SJSA1 (cell line): Measurements from ENCODE around the gene ZNF248. TPM values are rescaled to one million over a fixed set of nuclear protein-coding genes. Genes with fewer than 3 reads are reported as not detected.

Experiments
- DNase-seq, 2 experiments: peaks; one replicate each; pipeline ENCODE4 v3.0.0-alpha.2; 2015 to 2020; ENCODE audit warnings: low spot score in 2 of 2, low read depth in 1 of 2
- H3K27ac ChIP-seq: fragments of 250-450 bp; sonication (Bioruptor Pico); 2 replicates; pipeline ENCODE4 v1.5.1; 2020; ENCODE audit warnings: mild to moderate bottlenecking, moderate library complexity
- H3K27me3 ChIP-seq: fragments of 250-450 bp; sonication (Bioruptor Pico); replicated peaks from 2 replicates; pipeline ENCODE4 v1.5.1; 2020; ENCODE audit warnings: mild to moderate bottlenecking, moderate library complexity
- H3K36me3 ChIP-seq: fragments of 250-450 bp; sonication (Bioruptor Pico); 2 replicates; pipeline ENCODE4 v1.5.1; 2020; ENCODE audit warnings: mild to moderate bottlenecking
- H3K4me1 ChIP-seq: fragments of 250-450 bp; sonication (Bioruptor Pico); replicated peaks from 2 replicates; pipeline ENCODE4 v1.6.1; 2021; ENCODE audit warnings: mild to moderate bottlenecking
- H3K4me3 ChIP-seq: fragments of 250-450 bp; sonication (Bioruptor Pico); 2 replicates; pipeline ENCODE4 v1.5.1; 2020; ENCODE audit warnings: mild to moderate bottlenecking
- H3K9me3 ChIP-seq: fragments of 250-450 bp; sonication (Bioruptor Pico); replicated peaks from 2 replicates; pipeline ENCODE4 v1.5.1; 2020; ENCODE audit warnings: mild to moderate bottlenecking
- total RNA-seq: library from RNA; depleted of rRNA; stranded (reverse); fragments of >200 nt; shearing (Covaris generic); gene quantifications from 2 replicates; pipeline ENCODE4 v1.2.3, GENCODE V29; 2014

Gene ZNF248
- total RNA-seq, 1 experiment from 2014 or later, result 11.1 TPM

DNA sequence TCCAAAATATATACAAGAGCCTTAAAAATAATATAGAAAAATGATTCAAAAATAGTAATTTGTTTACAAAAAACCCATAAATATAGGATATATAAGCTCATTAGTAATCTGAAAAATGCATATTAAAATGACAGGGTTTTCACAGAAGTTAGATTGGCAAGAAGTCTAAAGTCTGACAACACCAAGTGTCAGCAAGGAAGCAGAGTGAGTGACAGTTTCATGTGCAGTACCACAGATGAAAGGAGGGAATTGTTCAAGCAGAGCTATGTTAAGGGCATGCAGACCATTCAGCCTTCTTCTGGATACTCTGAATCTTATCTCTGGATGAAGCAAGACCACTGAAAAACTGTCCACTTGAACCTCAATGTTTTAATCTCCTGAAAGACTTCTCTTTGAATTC, 55.9 kb downstream of the ZNF248 start:
- H3K27me3 ChIP-seq, result no peaks in the 10 kb centered on the region
- H3K27ac ChIP-seq, result no peak overlapping the region
- no peak for DNase-seq
- H3K9me3 ChIP-seq, result no peaks in the 10 kb centered on the region
- H3K4me3 ChIP-seq, result no peak overlapping the region
- H3K36me3 ChIP-seq, result no peaks in the 10 kb centered on the region
- H3K4me1 ChIP-seq, result no peaks in the 10 kb centered on the region

GRCh38 chr10:37794305-37794976, 63.0 kb downstream of the ZNF248 start:
- no peaks in the 10 kb centered on the region for H3K9me3 ChIP-seq
- H3K36me3 ChIP-seq, result no peaks in the 10 kb centered on the region
- H3K4me3 ChIP-seq, result no peak overlapping the region

GRCh38 chr10:37789590-37789989, 67.8 kb downstream of the ZNF248 start:
- no peaks in the 10 kb centered on the region for H3K27me3 ChIP-seq
- no peak for DNase-seq
- no peak overlapping the region for H3K4me3 ChIP-seq
- H3K27ac ChIP-seq, result no peak overlapping the region
- no peaks in the 10 kb centered on the region for H3K36me3 ChIP-seq
- no peaks in the 10 kb centered on the region for H3K9me3 ChIP-seq
- no peaks in the 10 kb centered on the region for H3K4me1 ChIP-seq

More at GRCh38 chr10:37794305-37794976, 63.0 kb downstream of the ZNF248 start:
- Histone ChIP-seq H3K27me3 (no peaks in the 10 kb centered on the region), H3K4me1 (no peaks in the 10 kb centered on the region), H3K27ac (no peak overlapping the region)
- DNase-seq, result no peak

DNA sequence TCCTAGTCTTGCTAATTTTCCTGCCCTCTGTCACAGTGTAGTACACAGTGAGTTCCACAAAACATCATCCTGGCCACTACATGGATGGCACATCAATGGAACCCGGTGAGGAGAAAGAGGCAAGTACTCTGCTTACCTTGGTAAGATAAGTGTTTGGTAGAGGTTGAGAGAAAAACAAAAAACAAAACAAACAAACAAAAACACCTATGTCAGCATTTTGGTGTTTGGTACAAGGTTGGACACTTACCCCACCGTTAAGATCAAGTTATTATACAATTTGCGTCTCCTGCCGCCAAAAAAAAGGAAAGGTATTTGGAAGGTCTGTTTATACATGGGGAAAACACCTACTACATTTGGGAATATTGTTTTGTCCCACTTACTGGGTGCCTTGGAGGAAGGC, 72.7 kb downstream of the ZNF248 start:
- Histone ChIP-seq H3K9me3 (no peaks in the 10 kb centered on the region), H3K27me3 (no peaks in the 10 kb centered on the region), H3K4me1 (no peaks in the 10 kb centered on the region), H3K36me3 (no peaks in the 10 kb centered on the region), H3K4me3 (no peak overlapping the region), H3K27ac (no peak overlapping the region)
- no peak for DNase-seq

- Histone ChIP-seq H3K36me3 (no peaks in the 10 kb centered on the region), H3K27ac (no peak overlapping the region), H3K27me3 (no peaks in the 10 kb centered on the region), H3K4me3 (no peak overlapping the region), H3K9me3 (no peaks in the 10 kb centered on the region), H3K4me1 (no peaks in the 10 kb centered on the region)
- DNase-seq, result no peak
Measured at GRCh38 chr10:37780536-37780935, 76.9 kb downstream of the ZNF248 start.

DNA sequence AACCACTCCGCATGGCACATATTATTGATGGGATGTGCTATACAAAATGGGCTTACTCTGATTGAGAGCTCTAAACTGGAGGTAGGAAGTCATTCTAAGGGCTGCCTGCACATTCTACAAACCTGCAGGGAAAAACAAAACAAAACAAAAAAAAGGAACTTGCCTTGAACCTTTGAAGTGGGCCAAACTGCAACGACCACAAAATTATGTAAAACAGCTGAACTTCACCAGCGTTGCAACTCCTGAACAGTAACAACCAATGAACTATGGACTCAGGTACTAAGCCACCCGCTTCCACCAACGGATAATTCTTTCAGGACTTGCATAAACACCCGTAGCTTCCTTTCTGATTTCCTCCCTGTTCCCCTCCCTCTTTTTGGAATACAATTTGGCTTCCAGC, 80.4 kb downstream of the ZNF248 start:
- no peaks in the 10 kb centered on the region for H3K4me1 ChIP-seq
- no peaks in the 10 kb centered on the region for H3K27me3 ChIP-seq
- H3K36me3 ChIP-seq, result no peaks in the 10 kb centered on the region
- H3K9me3 ChIP-seq, result no peaks in the 10 kb centered on the region
- no peak overlapping the region for H3K4me3 ChIP-seq
- DNase-seq, result no peak
- H3K27ac ChIP-seq, result no peak overlapping the region

GRCh38 chr10:37775612-37776011, 81.8 kb downstream of the ZNF248 start:
- no peaks in the 10 kb centered on the region for H3K27me3 ChIP-seq
- no peaks in the 10 kb centered on the region for H3K4me1 ChIP-seq
- H3K36me3 ChIP-seq, result no peaks in the 10 kb centered on the region
- H3K9me3 ChIP-seq, result no peaks in the 10 kb centered on the region
- H3K27ac ChIP-seq, result no peak overlapping the region
- H3K4me3 ChIP-seq, result no peak overlapping the region
- no peak for DNase-seq

DNA sequence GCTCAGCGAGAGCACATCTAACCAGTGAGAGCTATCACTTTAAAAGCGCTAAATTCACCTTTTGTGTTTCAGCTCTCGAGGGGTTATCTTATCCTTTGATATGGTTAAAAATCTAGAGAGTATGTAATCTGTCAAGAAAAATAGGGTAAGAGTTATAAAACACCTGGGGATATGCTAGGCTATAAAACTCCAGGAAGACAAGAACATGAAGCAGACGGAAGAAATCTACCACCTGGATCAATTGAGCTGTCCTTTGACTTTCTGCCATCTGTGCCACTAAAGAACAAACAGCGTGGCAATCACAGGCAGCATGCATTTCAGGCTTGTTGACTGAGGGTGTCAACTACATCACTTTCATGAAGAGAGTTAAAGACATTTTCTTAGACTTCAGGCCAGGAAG, 83.1 kb downstream of the ZNF248 start:
- no peaks in the 10 kb centered on the region for H3K4me1 ChIP-seq
- H3K27me3 ChIP-seq, result no peaks in the 10 kb centered on the region
- DNase-seq, result no peak
- H3K4me3 ChIP-seq, result no peak overlapping the region
- no peaks in the 10 kb centered on the region for H3K36me3 ChIP-seq
- H3K27ac ChIP-seq, result no peak overlapping the region
- no peaks in the 10 kb centered on the region for H3K9me3 ChIP-seq

GRCh38 chr10:37765216-37765615, 92.2 kb downstream of the ZNF248 start:
- Histone ChIP-seq H3K9me3 (0 out of 2 replicates have a peak, but pooled peaks cover 4% of the 10 kb centered on the region), H3K4me3 (no peak overlapping the region), H3K36me3 (no peaks in the 10 kb centered on the region), H3K4me1 (no peaks in the 10 kb centered on the region), H3K27me3 (no peaks in the 10 kb centered on the region), H3K27ac (no peak overlapping the region)
- no peak for DNase-seq

DNA sequence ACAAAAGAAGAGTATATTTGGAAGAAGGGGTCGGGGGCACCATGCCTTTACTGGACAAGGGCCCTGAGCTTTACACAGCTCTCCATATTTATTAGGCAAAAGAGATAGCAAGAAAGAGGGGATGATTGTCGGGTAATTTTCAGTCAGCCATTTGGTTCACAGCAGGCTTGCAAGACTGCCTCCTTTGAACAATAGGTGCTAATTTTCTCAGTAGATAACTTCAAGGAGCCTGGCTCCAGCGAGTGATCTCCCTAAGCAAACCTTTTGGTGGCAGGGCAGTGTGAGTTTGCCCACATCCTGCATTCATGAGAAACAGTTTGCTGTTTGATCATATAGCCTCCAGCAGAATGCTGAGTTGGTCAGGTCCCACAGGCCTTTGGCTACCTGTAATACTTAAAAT, 94.3 kb downstream of the ZNF248 start:
- H3K36me3 ChIP-seq, result no peaks in the 10 kb centered on the region
- no peak overlapping the region for H3K4me3 ChIP-seq
- no peaks in the 10 kb centered on the region for H3K27me3 ChIP-seq
- H3K9me3 ChIP-seq, result 0 out of 2 replicates have a peak, but pooled peaks cover 4% of the 10 kb centered on the region
- no peaks in the 10 kb centered on the region for H3K4me1 ChIP-seq
- no peak for DNase-seq
- no peak overlapping the region for H3K27ac ChIP-seq

DNA sequence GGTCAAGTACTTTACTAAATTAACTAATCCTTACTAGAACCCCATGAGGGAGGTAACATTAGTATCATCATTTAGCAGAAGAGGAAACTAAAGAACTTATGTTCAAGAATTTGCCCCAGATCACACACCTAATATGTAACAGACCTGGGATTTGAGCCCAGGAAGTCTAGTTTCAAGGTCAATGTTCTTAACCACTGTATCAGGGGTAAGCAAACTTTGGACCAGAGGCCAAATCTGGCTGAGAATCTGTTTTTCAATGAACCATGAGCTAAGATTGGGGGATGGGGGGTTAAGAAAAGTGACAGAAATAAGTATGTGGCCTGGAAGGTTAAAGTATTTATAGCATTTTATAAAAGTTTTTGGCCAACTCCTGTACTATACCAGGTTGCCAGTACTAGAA, 95.1 kb downstream of the ZNF248 start:
- Histone ChIP-seq H3K4me1 (no peaks in the 10 kb centered on the region), H3K36me3 (no peaks in the 10 kb centered on the region), H3K27me3 (no peaks in the 10 kb centered on the region), H3K27ac (no peak overlapping the region), H3K4me3 (no peak overlapping the region), H3K9me3 (0 out of 2 replicates have a peak, but pooled peaks cover 4% of the 10 kb centered on the region)
- no peak for DNase-seq

- Histone ChIP-seq H3K4me1 (no peaks in the 10 kb centered on the region; the same call in 1 of the 2 replicates), H3K4me3 (no peak overlapping the region), H3K27ac (no peak overlapping the region), H3K36me3 (no peaks in the 10 kb centered on the region), H3K27me3 (no peaks in the 10 kb centered on the region), H3K9me3 (0 out of 2 replicates have a peak, but pooled peaks cover 4% of the 10 kb centered on the region)
- DNase-seq, result no peak
Measured at GRCh38 chr10:37760817-37761216, 96.6 kb downstream of the ZNF248 start.

- Histone ChIP-seq H3K36me3 (no peaks in the 10 kb centered on the region), H3K4me3 (no peak overlapping the region), H3K27ac (no peak overlapping the region), H3K9me3 (no peaks in the 10 kb centered on the region), H3K27me3 (no peaks in the 10 kb centered on the region), H3K4me1 (no peaks in the 10 kb centered on the region; the same call in 1 of the 2 replicates)
- no peak for DNase-seq
Measured at GRCh38 chr10:37758074-37758473, 99.3 kb downstream of the ZNF248 start.

DNA sequence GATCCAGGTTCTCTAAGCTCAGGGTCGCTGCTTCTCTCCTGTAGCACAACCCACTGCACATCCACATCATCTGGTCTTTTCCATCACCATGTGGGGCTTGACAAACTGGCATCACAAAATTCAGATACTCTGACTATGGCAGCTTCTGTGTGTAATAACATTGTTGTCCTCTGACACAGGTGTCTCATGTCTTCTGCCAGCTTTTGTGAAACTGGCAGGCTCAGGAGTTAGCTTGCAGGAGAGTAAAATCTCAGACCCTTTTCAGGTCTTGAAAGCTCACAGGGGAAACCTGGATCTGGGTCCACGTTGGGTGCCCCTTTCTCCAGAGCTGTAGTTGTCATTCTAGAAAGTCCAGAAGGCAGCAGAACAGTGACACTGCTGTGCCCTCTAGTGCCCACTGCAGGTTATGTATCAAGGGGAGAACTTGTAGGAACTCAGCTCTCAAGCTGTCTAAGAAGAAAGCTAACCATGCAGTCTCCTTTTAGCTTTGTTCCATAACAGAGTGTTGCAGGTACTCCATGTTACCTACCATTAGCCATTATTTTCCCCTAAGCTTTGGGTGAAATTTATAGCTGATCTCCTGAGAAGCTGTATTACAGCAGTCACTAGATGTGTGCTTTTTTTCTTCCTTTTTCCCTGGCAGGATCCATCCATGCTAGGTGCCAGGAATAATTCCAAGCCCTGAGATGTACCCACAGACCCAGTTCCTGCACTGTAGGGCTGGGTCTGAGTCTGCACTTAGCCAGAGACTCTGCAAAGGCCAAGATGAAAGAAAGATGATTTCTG, 102.7 kb downstream of the ZNF248 start:
- H3K27me3 ChIP-seq, result no peaks in the 10 kb centered on the region
- H3K9me3 ChIP-seq, result no peaks in the 10 kb centered on the region
- peak in 1 of 2 experiments; percentile 51 for DNase-seq
- no peak overlapping the region for H3K27ac ChIP-seq
- H3K36me3 ChIP-seq, result no peaks in the 10 kb centered on the region
- H3K4me3 ChIP-seq, result no peak overlapping the region
- no peaks in the 10 kb centered on the region; the same call in 1 of the 2 replicates for H3K4me1 ChIP-seq
